PC-9 (cell line): ENCODE measurements around the gene LRRC32. TPM values are rescaled to one million over a fixed set of nuclear protein-coding genes. Genes with fewer than 3 reads are reported as not detected.
"Not testable (repeated sequence)": the region's sequence is repeated elsewhere in the genome, so short reads cannot be mapped to it uniquely, and the experiment has no call there.

ENCODE experiments used
- BruUV-seq: library from RNA; stranded (reverse); fragments of 400-500 nt; replicated peaks from 2 replicates; lab custom pipeline; 2021; lab: Mats Ljungman, UMichigan
- CTCF ChIA-PET: fragments of 300-600 bp; sonication (Branson Sonifier 250); formaldehyde crosslinking; loops from one replicate; lab custom pipeline; 2022; ENCODE audit warnings: antibody characterized with exemption; lab: Charles Lee
- POLR2A ChIA-PET: fragments of 300-600 bp; sonication (Branson Sonifier 250); formaldehyde crosslinking; loops from one replicate; lab custom pipeline; 2022; ENCODE audit warnings: antibody characterized with exemption; ENCODE audit not compliant: unreplicated experiment; lab: Charles Lee
- DNase-seq, 2 experiments: peaks; one replicate each; pipeline versions ENCODE4 v3.0.0 to v3.0.0-alpha.2; 2015 to 2022; ENCODE audit warnings: mixed read lengths in 1 of 2
- H2AFZ ChIP-seq: fragments of 200-600 bp; sonication (generic); 2 replicates; pipeline ENCODE4 v1.8.1; 2017; ENCODE audit warnings: antibody characterized with exemption
- H3F3A ChIP-seq: fragments of 200-600 bp; sonication (generic); 2 replicates; pipeline ENCODE4 v1.8.1; 2017; ENCODE audit warnings: antibody characterized with exemption, mild to moderate bottlenecking, low read depth; ENCODE audit not compliant: insufficient read depth
- H3K27ac ChIP-seq: fragments of 200-600 bp; sonication (generic); 2 replicates; pipeline ENCODE4 v1.6.1; 2016; ENCODE audit warnings: mixed run types
- H3K27me3 ChIP-seq: fragments of 200-600 bp; sonication (generic); 2 replicates; pipeline ENCODE4 v1.6.1; 2016; ENCODE audit warnings: low read depth, mixed run types; ENCODE audit not compliant: insufficient read depth
- H3K36me3 ChIP-seq: fragments of 200-600 bp; sonication (generic); 2 replicates; pipeline ENCODE4 v1.6.1; 2016; ENCODE audit warnings: low read depth, mixed run types
- H3K4me1 ChIP-seq: fragments of 200-600 bp; sonication (generic); replicated peaks from 2 replicates; pipeline ENCODE4 v1.6.1; 2016; ENCODE audit warnings: mixed run types; ENCODE audit not compliant: insufficient read depth
- H3K4me2 ChIP-seq: fragments of 200-600 bp; sonication (generic); 2 replicates; pipeline ENCODE4 v1.6.1; 2017; ENCODE audit warnings: mixed run types
- H3K4me3 ChIP-seq: fragments of 200-600 bp; sonication (generic); 2 replicates; pipeline ENCODE4 v1.6.1; 2016; ENCODE audit warnings: mixed run types
- H3K79me2 ChIP-seq: fragments of 200-600 bp; sonication (generic); 2 replicates; pipeline ENCODE4 v1.6.1; 2017; ENCODE audit warnings: low read depth, mixed run types
- H3K9me2 ChIP-seq: fragments of 200-600 bp; sonication (generic); 2 replicates; pipeline ENCODE4 v1.8.1; 2017; ENCODE audit warnings: mild to moderate bottlenecking; ENCODE audit not compliant: insufficient read depth
- H3K9me3 ChIP-seq: fragments of 200-600 bp; sonication (generic); 2 replicates; pipeline ENCODE4 v1.8.1; 2016; ENCODE audit warnings: low read depth; ENCODE audit not compliant: insufficient read depth
- H4K20me1 ChIP-seq: fragments of 200-600 bp; sonication (generic); 2 replicates; pipeline ENCODE4 v1.8.1; 2017; ENCODE audit not compliant: insufficient read depth
- CTCF ChIP-seq: fragments of 200-600 bp; sonication (generic); conservative IDR thresholded peaks from 2 replicates; pipeline ENCODE4 v1.6.1; 2017; ENCODE audit warnings: mixed run types, antibody characterized with exemption, mild to moderate bottlenecking, moderate library complexity
- EZH2 ChIP-seq: fragments of 200-600 bp; sonication (generic); IDR thresholded peaks from 2 replicates; pipeline ENCODE4 v1.8.0; 2017; ENCODE audit warnings: antibody characterized with exemption, low read depth
- intact Hi-C: fragments of 100-400 bp; cut with micrococcal nuclease; formaldehyde crosslinking; loops from one replicate; pipeline ENCODE4 v1.10.0; 2022; ENCODE audit not compliant: unreplicated experiment
- total RNA-seq: library from RNA; stranded (reverse); gene quantifications from 2 replicates; pipeline ENCODE4 v1.2.3, GENCODE V29; 2021

LRRC32 gene
- total RNA-seq, 1 experiment from 2014 or later: not detected

GRCh38 chr11:76610871-76611475 lies 59.6 kb downstream of the LRRC32 start:
- TF ChIP-seq EZH2 (no peak), CTCF (no peak)
- intact Hi-C loops: no loop called here
- Histone ChIP-seq H3K4me2 (no peak overlapping the region), H2AFZ (no peak overlapping the region), H3K27ac (no peak overlapping the region), H3K79me2 (no peaks in the 10 kb centered on the region), H4K20me1 (no peaks in the 10 kb centered on the region), H3K27me3 (no peaks in the 10 kb centered on the region; the same call in 1 of the 2 replicates), H3K4me1 (no peaks in the 10 kb centered on the region), H3F3A (no peaks in the 10 kb centered on the region), H3K4me3 (no peak overlapping the region), H3K9me2 (no peaks in the 10 kb centered on the region), H3K36me3 (no peaks in the 10 kb centered on the region), H3K9me3 (no peaks in the 10 kb centered on the region)
- DNase-seq: no peak
- POLR2A ChIA-PET: no interaction called here
- BruUV-seq: no TSS peak
- CTCF ChIA-PET: no interaction called here

DNA sequence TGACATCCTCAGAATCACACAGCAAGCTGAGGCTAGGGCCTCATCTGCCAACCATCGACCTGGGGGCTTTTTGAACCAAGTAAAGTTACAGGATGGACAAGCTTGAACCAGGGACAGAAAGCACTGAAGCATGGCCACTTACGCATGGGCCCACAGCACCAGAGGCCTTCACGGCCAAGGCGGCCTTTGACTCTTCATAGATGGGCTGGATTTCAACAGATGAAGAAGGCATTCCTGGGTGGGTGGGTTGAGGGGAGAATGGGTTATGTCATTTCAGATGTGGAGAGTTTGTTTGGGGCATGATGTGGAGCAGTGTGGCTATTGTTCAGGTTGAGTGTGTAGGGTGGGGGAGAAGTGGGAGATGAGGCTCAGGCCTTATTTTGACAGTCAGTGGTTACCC lies 60.2 kb downstream of the LRRC32 start:
- Histone ChIP-seq H3K9me2 (no peaks in the 10 kb centered on the region), H3K9me3 (no peaks in the 10 kb centered on the region), H4K20me1 (no peaks in the 10 kb centered on the region), H3K27me3 (no peaks in the 10 kb centered on the region; the same call in 1 of the 2 replicates), H3K4me2 (no peak overlapping the region), H3K79me2 (no peaks in the 10 kb centered on the region), H3F3A (no peaks in the 10 kb centered on the region), H3K36me3 (no peaks in the 10 kb centered on the region), H3K4me1 (no peaks in the 10 kb centered on the region), H3K4me3 (no peak overlapping the region), H3K27ac (no peak overlapping the region), H2AFZ (no peak overlapping the region)
- intact Hi-C loops: no loop called here
- TF ChIP-seq CTCF: no peak
- no peak for TF ChIP-seq EZH2
- POLR2A ChIA-PET: no interaction called here
- no TSS peak for BruUV-seq
- DNase-seq: no peak
- CTCF ChIA-PET: no interaction called here

GRCh38 chr11:76609736-76610370 lies 60.7 kb downstream of the LRRC32 start:
- H3K27ac ChIP-seq: no peak overlapping the region
- no peak overlapping the region for H3K4me3 ChIP-seq
- no peaks in the 10 kb centered on the region for H3F3A ChIP-seq
- no peaks in the 10 kb centered on the region for H4K20me1 ChIP-seq
- no peaks in the 10 kb centered on the region for H3K9me2 ChIP-seq
- intact Hi-C loops: no loop called here
- CTCF ChIA-PET: no interaction called here
- POLR2A ChIA-PET: no interaction called here
- H3K4me1 ChIP-seq: no peaks in the 10 kb centered on the region
- no peaks in the 10 kb centered on the region for H3K36me3 ChIP-seq
- H3K9me3 ChIP-seq: no peaks in the 10 kb centered on the region
- TF ChIP-seq EZH2: no peak
- no peak for TF ChIP-seq CTCF
- no peaks in the 10 kb centered on the region; the same call in 1 of the 2 replicates for H3K27me3 ChIP-seq
- no peak for DNase-seq
- no peak overlapping the region for H2AFZ ChIP-seq
- no peaks in the 10 kb centered on the region for H3K79me2 ChIP-seq
- no TSS peak for BruUV-seq
- no peak overlapping the region for H3K4me2 ChIP-seq

- H3K4me1 ChIP-seq, H3K4me2 ChIP-seq, H3K27ac ChIP-seq, CTCF ChIA-PET, POLR2A ChIA-PET, BruUV-seq, intact Hi-C loops, H2AFZ ChIP-seq, H3K9me3 ChIP-seq, H3K9me2 ChIP-seq, H3F3A ChIP-seq, H3K4me3 ChIP-seq, DNase-seq, H3K79me2 ChIP-seq, H4K20me1 ChIP-seq, H3K27me3 ChIP-seq, H3K36me3 ChIP-seq: not testable (repeated sequence)
Observed at GRCh38 chr11:76608879-76609460, 61.6 kb downstream of the LRRC32 start.

GRCh38 chr11:76608228-76608627 lies 62.3 kb downstream of the LRRC32 start:
- POLR2A ChIA-PET, BruUV-seq, H3K4me3 ChIP-seq, H4K20me1 ChIP-seq, H3K36me3 ChIP-seq, H3F3A ChIP-seq, H3K4me1 ChIP-seq, DNase-seq, H3K27me3 ChIP-seq, H3K27ac ChIP-seq, H3K79me2 ChIP-seq, intact Hi-C loops, H3K4me2 ChIP-seq, H2AFZ ChIP-seq, H3K9me2 ChIP-seq, H3K9me3 ChIP-seq, CTCF ChIA-PET: not testable (repeated sequence)
